ENCODE data around the gene SMIM43.
A peak's percentile ranks its signal among the peaks of the same experiment; 100 is the strongest.

The SMIM43 gene

GRCh38 chr4:121721700-121722099, 43.3 kb downstream of the SMIM43 start:
- Histone ChIP-seq H3K27me3 (ENCODE audit: control insufficient read depth, insufficient read depth, low read length, poor library complexity, severe bottlenecking) (no peaks in the 10 kb centered on the region), H3K27ac (ENCODE audit: insufficient read depth, low read depth, low read length, poor library complexity, severe bottlenecking) (no peak overlapping the region), H3K36me3 (ENCODE audit: control insufficient read depth, insufficient read depth, low read length) (no peaks in the 10 kb centered on the region), H3K4me3 (ENCODE audit: insufficient read depth, low read depth, low read length) (no peak overlapping the region), H3K4me1 (ENCODE audit: control insufficient read depth, insufficient read depth, low read length) (no peaks in the 10 kb centered on the region), H3K9me3 (ENCODE audit: control insufficient read depth, low read length) (no peaks in the 10 kb centered on the region)
- 95 to 100% methylated on average over 1 of the region's 1 CpG for WGBS, 2 experiments

GRCh38 chr4:121720109-121720508, 44.9 kb downstream of the SMIM43 start:
- no peaks in the 10 kb centered on the region for H3K9me3 ChIP-seq (ENCODE audit: control insufficient read depth, low read length)
- no peak overlapping the region for H3K27ac ChIP-seq (ENCODE audit: insufficient read depth, low read depth, low read length, poor library complexity, severe bottlenecking)
- 62 to 74% methylated on average over 1 of the region's 1 CpG for WGBS, 2 experiments
- no peaks in the 10 kb centered on the region for H3K36me3 ChIP-seq (ENCODE audit: control insufficient read depth, insufficient read depth, low read length)
- no peaks in the 10 kb centered on the region for H3K27me3 ChIP-seq (ENCODE audit: control insufficient read depth, insufficient read depth, low read length, poor library complexity, severe bottlenecking)
- no peaks in the 10 kb centered on the region for H3K4me1 ChIP-seq (ENCODE audit: control insufficient read depth, insufficient read depth, low read length)
- no peak overlapping the region for H3K4me3 ChIP-seq (ENCODE audit: insufficient read depth, low read depth, low read length)

- Histone ChIP-seq H3K4me3 (ENCODE audit: insufficient read depth, low read depth, low read length) (no peak overlapping the region), H3K27ac (ENCODE audit: insufficient read depth, low read depth, low read length, poor library complexity, severe bottlenecking) (no peak overlapping the region), H3K9me3 (ENCODE audit: control insufficient read depth, low read length) (no peaks in the 10 kb centered on the region), H3K27me3 (ENCODE audit: control insufficient read depth, insufficient read depth, low read length, poor library complexity, severe bottlenecking) (no peaks in the 10 kb centered on the region), H3K4me1 (ENCODE audit: control insufficient read depth, insufficient read depth, low read length) (no peaks in the 10 kb centered on the region), H3K36me3 (ENCODE audit: control insufficient read depth, insufficient read depth, low read length) (no peaks in the 10 kb centered on the region)
- whole genome bisulfite sequencing, 2 experiments, result 72 to 80% methylated on average over 4 of the region's 4 CpGs
Observed at GRCh38 chr4:121717680-121718237, 47.2 kb downstream of the SMIM43 start.

GRCh38 chr4:121714548-121714947, 50.4 kb downstream of the SMIM43 start:
- H3K4me1 ChIP-seq (ENCODE audit: control insufficient read depth, insufficient read depth, low read length), result peaks cover 14% of the 10 kb centered on the region

GRCh38 chr4:121712783-121713182, 52.2 kb downstream of the SMIM43 start:
- H3K27ac ChIP-seq (ENCODE audit: insufficient read depth, low read depth, low read length, poor library complexity, severe bottlenecking), result no peak overlapping the region
- H3K27me3 ChIP-seq (ENCODE audit: control insufficient read depth, insufficient read depth, low read length, poor library complexity, severe bottlenecking), result no peaks in the 10 kb centered on the region
- H3K4me1 ChIP-seq (ENCODE audit: control insufficient read depth, insufficient read depth, low read length), result peaks cover 14% of the 10 kb centered on the region
- no peaks in the 10 kb centered on the region for H3K9me3 ChIP-seq (ENCODE audit: control insufficient read depth, low read length)
- no peaks in the 10 kb centered on the region for H3K36me3 ChIP-seq (ENCODE audit: control insufficient read depth, insufficient read depth, low read length)
- WGBS, 2 experiments, result 89 to 90% methylated on average over 4 of the region's 4 CpGs
- no peak overlapping the region for H3K4me3 ChIP-seq (ENCODE audit: insufficient read depth, low read depth, low read length)

More at GRCh38 chr4:121714548-121714947, 50.4 kb downstream of the SMIM43 start:
- Histone ChIP-seq H3K36me3 (ENCODE audit: control insufficient read depth, insufficient read depth, low read length) (no peaks in the 10 kb centered on the region), H3K27ac (ENCODE audit: insufficient read depth, low read depth, low read length, poor library complexity, severe bottlenecking) (no peak overlapping the region), H3K27me3 (ENCODE audit: control insufficient read depth, insufficient read depth, low read length, poor library complexity, severe bottlenecking) (no peaks in the 10 kb centered on the region), H3K9me3 (ENCODE audit: control insufficient read depth, low read length) (no peaks in the 10 kb centered on the region), H3K4me3 (ENCODE audit: insufficient read depth, low read depth, low read length) (no peak overlapping the region)
- 88 to 94% methylated on average over 3 to 4 of the region's 4 CpGs for WGBS, 2 experiments

GRCh38 chr4:121712001-121712651, 52.8 kb downstream of the SMIM43 start:
- H3K4me1 ChIP-seq (ENCODE audit: control insufficient read depth, insufficient read depth, low read length), result peaks cover 14% of the 10 kb centered on the region
- H3K27ac ChIP-seq (ENCODE audit: insufficient read depth, low read depth, low read length, poor library complexity, severe bottlenecking), result peak overlapping the region; percentile 89
- 51 to 52% methylated on average over 7 of the region's 7 CpGs for WGBS, 2 experiments
- no peaks in the 10 kb centered on the region for H3K36me3 ChIP-seq (ENCODE audit: control insufficient read depth, insufficient read depth, low read length)
- H3K27me3 ChIP-seq (ENCODE audit: control insufficient read depth, insufficient read depth, low read length, poor library complexity, severe bottlenecking), result no peaks in the 10 kb centered on the region
- no peaks in the 10 kb centered on the region for H3K9me3 ChIP-seq (ENCODE audit: control insufficient read depth, low read length)
- H3K4me3 ChIP-seq (ENCODE audit: insufficient read depth, low read depth, low read length), result peak overlapping the region; percentile 12

- Histone ChIP-seq H3K36me3 (ENCODE audit: control insufficient read depth, insufficient read depth, low read length) (no peaks in the 10 kb centered on the region), H3K4me3 (ENCODE audit: insufficient read depth, low read depth, low read length) (peak overlapping the region; percentile 12), H3K27me3 (ENCODE audit: control insufficient read depth, insufficient read depth, low read length, poor library complexity, severe bottlenecking) (no peaks in the 10 kb centered on the region), H3K4me1 (ENCODE audit: control insufficient read depth, insufficient read depth, low read length) (peaks cover 14% of the 10 kb centered on the region), H3K27ac (ENCODE audit: insufficient read depth, low read depth, low read length, poor library complexity, severe bottlenecking) (peak overlapping the region; percentile 89), H3K9me3 (ENCODE audit: control insufficient read depth, low read length) (no peaks in the 10 kb centered on the region)
- WGBS, 2 experiments, result 0 to 1% methylated on average over 18 of the region's 18 CpGs
Observed at GRCh38 chr4:121711263-121712000, 53.5 kb downstream of the SMIM43 start.

GRCh38 chr4:121709766-121710405, 55.1 kb downstream of the SMIM43 start:
- Histone ChIP-seq H3K36me3 (ENCODE audit: control insufficient read depth, insufficient read depth, low read length) (no peaks in the 10 kb centered on the region), H3K4me3 (ENCODE audit: insufficient read depth, low read depth, low read length) (no peak overlapping the region), H3K27me3 (ENCODE audit: control insufficient read depth, insufficient read depth, low read length, poor library complexity, severe bottlenecking) (no peaks in the 10 kb centered on the region), H3K4me1 (ENCODE audit: control insufficient read depth, insufficient read depth, low read length) (peaks cover 14% of the 10 kb centered on the region), H3K9me3 (ENCODE audit: control insufficient read depth, low read length) (no peaks in the 10 kb centered on the region), H3K27ac (ENCODE audit: insufficient read depth, low read depth, low read length, poor library complexity, severe bottlenecking) (no peak overlapping the region)
- 89 to 93% methylated on average over 3 of the region's 3 CpGs for WGBS, 2 experiments

All from ectodermal cell (in vitro differentiated cells).